Nephron (organoid): ENCODE measurements around the gene ANKLE2.

Experiments used
- H3K27ac Mint-ChIP-seq, 3 experiments: 2 replicates each; pipeline ENCODE4 v1.8.0; 2020; ENCODE audit warnings: mixed read lengths in 3 of 3, mild to moderate bottlenecking in 2 of 3, moderate library complexity in 1 of 3
- H3K27me3 Mint-ChIP-seq: 2 replicates; pipeline ENCODE4 v1.8.0; 2021; ENCODE audit warnings: low read depth, mild to moderate bottlenecking, moderate library complexity, mixed read lengths
- H3K36me3 Mint-ChIP-seq: 2 replicates; pipeline ENCODE4 v1.8.0; 2020; ENCODE audit warnings: low read depth, mixed read lengths
- H3K4me1 Mint-ChIP-seq: 2 replicates; pipeline ENCODE4 v1.8.0; 2020; ENCODE audit warnings: mixed read lengths
- H3K4me3 Mint-ChIP-seq, 3 experiments: 2 replicates each; pipeline ENCODE4 v1.8.0; 2020; ENCODE audit warnings: mild to moderate bottlenecking in 3 of 3, mixed read lengths in 3 of 3, moderate library complexity in 2 of 3
- H3K9me3 Mint-ChIP-seq: 2 replicates; pipeline ENCODE4 v1.8.0; 2020; ENCODE audit warnings: mixed read lengths
- TF ChIP-seq, protein P1 (sequence below), 3 experiments: fragments of 200-600 bp; sonication (generic); IDR thresholded peaks; one replicate each; pipeline ENCODE4 v1.5.0; 2021; ENCODE audit warnings: antibody characterized with exemption in 3 of 3; ENCODE audit not compliant: unreplicated experiment in 3 of 3

ANKLE2 gene

GRCh38 chr12:132690112-132690511, 71.5 kb downstream of the ANKLE2 start:
- TF ChIP-seq, protein P1, sequence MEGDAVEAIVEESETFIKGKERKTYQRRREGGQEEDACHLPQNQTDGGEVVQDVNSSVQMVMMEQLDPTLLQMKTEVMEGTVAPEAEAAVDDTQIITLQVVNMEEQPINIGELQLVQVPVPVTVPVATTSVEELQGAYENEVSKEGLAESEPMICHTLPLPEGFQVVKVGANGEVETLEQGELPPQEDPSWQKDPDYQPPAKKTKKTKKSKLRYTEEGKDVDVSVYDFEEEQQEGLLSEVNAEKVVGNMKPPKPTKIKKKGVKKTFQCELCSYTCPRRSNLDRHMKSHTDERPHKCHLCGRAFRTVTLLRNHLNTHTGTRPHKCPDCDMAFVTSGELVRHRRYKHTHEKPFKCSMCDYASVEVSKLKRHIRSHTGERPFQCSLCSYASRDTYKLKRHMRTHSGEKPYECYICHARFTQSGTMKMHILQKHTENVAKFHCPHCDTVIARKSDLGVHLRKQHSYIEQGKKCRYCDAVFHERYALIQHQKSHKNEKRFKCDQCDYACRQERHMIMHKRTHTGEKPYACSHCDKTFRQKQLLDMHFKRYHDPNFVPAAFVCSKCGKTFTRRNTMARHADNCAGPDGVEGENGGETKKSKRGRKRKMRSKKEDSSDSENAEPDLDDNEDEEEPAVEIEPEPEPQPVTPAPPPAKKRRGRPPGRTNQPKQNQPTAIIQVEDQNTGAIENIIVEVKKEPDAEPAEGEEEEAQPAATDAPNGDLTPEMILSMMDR (IDR thresholded peaks at IDR 0.05; ENCODE audit: unreplicated experiment in 3 of 3), result no peak
- H3K27ac Mint-ChIP-seq, result no peak overlapping the region
- peak overlapping the region; percentile 78 to 85 (median 80) for H3K4me3 Mint-ChIP-seq
- H3K36me3 Mint-ChIP-seq, result peaks cover 13% of the 10 kb centered on the region
- H3K9me3 Mint-ChIP-seq, result no peaks in the 10 kb centered on the region
- H3K4me1 Mint-ChIP-seq, result peaks cover 10% of the 10 kb centered on the region
- H3K27me3 Mint-ChIP-seq, result peaks cover 11% of the 10 kb centered on the region

GRCh38 chr12:132689227-132689626, 72.4 kb downstream of the ANKLE2 start:
- Mint-ChIP-seq H3K27ac (no peak overlapping the region), H3K36me3 (peaks cover 14% of the 10 kb centered on the region), H3K4me3 (peak overlapping the region; percentile 78 to 85 (median 80)), H3K27me3 (peaks cover 11% of the 10 kb centered on the region), H3K4me1 (peaks cover 11% of the 10 kb centered on the region), H3K9me3 (no peaks in the 10 kb centered on the region)
- TF ChIP-seq, protein P1 (IDR thresholded peaks at IDR 0.05; ENCODE audit: unreplicated experiment in 3 of 3), result no peak

GRCh38 chr12:132687211-132688164, 74.1 kb downstream of the ANKLE2 start, which contains the start of the genes POLE and PXMP2:
Gene POLE, minus strand, starts transcription at chr12:132687342. Its CDS starts 27 bp downstream, at chr12:132687315.
Gene PXMP2, plus strand, starts transcription at chr12:132687587. Its CDS starts 84 bp downstream, at chr12:132687671.
- Mint-ChIP-seq H3K36me3 (peaks cover 22% of the 10 kb centered on the region), H3K9me3 (peaks cover 4% of the 10 kb centered on the region), H3K27ac (peak within 1 kb of the TSS in 1 of 3 experiments; percentile 83), H3K27me3 (peaks cover 11% of the 10 kb centered on the region), H3K4me3 (peak within 1 kb of the TSS; percentile 84 to 90 (median 86)), H3K4me1 (peaks cover 11% of the 10 kb centered on the region)
- TF ChIP-seq, protein P1 (IDR thresholded peaks at IDR 0.05; ENCODE audit: unreplicated experiment in 3 of 3), result no peak

GRCh38 chr12:132686825-132687210, 74.8 kb downstream of the ANKLE2 start:
- H3K27ac Mint-ChIP-seq, result peak overlapping the region in 1 of 3 experiments; percentile 83
- peaks cover 11% of the 10 kb centered on the region for H3K4me1 Mint-ChIP-seq
- H3K9me3 Mint-ChIP-seq, result peaks cover 4% of the 10 kb centered on the region
- H3K4me3 Mint-ChIP-seq, result peak overlapping the region; percentile 84 to 90 (median 86)
- H3K36me3 Mint-ChIP-seq, result peaks cover 21% of the 10 kb centered on the region
- peaks cover 11% of the 10 kb centered on the region for H3K27me3 Mint-ChIP-seq
- TF ChIP-seq, protein P1 (IDR thresholded peaks at IDR 0.05; ENCODE audit: unreplicated experiment in 3 of 3), result no peak

DNA sequence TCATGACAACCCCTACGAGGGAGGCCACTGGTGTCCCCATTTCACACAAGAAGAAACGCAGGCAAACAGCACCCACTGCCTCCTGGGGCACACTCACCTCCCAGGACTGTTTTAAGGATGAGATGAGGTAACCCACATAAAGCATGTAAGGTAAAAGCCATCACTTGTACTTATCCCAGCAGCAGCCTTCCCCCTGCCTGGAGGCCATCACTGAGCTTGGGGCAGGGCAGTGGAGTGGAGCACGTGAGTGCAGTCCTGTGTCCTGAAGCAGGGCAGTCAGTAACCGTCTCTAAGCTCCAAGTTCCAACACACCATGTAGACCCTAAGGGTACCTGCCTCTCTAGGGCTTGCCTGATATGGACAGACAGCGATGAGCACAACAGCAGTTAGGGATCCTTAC, 76.2 kb downstream of the ANKLE2 start:
- Mint-ChIP-seq H3K4me3 (peak overlapping the region; percentile 75 to 85 (median 84)), H3K9me3 (peaks cover 4% of the 10 kb centered on the region), H3K27me3 (peaks cover 11% of the 10 kb centered on the region), H3K36me3 (peaks cover 28% of the 10 kb centered on the region), H3K4me1 (peaks cover 11% of the 10 kb centered on the region), H3K27ac (peak overlapping the region in 2 of 3 experiments; percentile 66 to 72)
- TF ChIP-seq, protein P1 (IDR thresholded peaks at IDR 0.05; ENCODE audit: unreplicated experiment in 3 of 3), result no peak
